ENCODE data around the gene CCDC192.
"Not testable (repeated sequence)": the region's sequence is repeated elsewhere in the genome, so short reads cannot be mapped to it uniquely, and the experiment has no call there.

The CCDC192 gene

GRCh38 chr5:127770272-127770671 is 67.1 kb downstream of the CCDC192 start:
- no peaks in the 10 kb centered on the region for H3K4me1 Mint-ChIP-seq
- H3K27me3 Mint-ChIP-seq, result peaks cover 8% of the 10 kb centered on the region
- no peak overlapping the region for H3K27ac Mint-ChIP-seq
- H3K4me3 Mint-ChIP-seq, result no peak overlapping the region
- no peaks in the 10 kb centered on the region for H3K36me3 Mint-ChIP-seq
- no peaks in the 10 kb centered on the region for H3K9me3 Mint-ChIP-seq
- ATAC-seq, result no peak

- H3K27ac Mint-ChIP-seq, result no peak overlapping the region
- no peak overlapping the region for H3K4me3 Mint-ChIP-seq
- H3K9me3 Mint-ChIP-seq, result peaks cover 7% of the 10 kb centered on the region
- no peak for ATAC-seq
- no peaks in the 10 kb centered on the region for H3K36me3 Mint-ChIP-seq
- peaks cover 8% of the 10 kb centered on the region for H3K27me3 Mint-ChIP-seq
- no peaks in the 10 kb centered on the region for H3K4me1 Mint-ChIP-seq
Observed at GRCh38 chr5:127772531-127772930, 69.3 kb downstream of the CCDC192 start.

- no peak overlapping the region for H3K4me3 Mint-ChIP-seq
- no peak for ATAC-seq
- no peaks in the 10 kb centered on the region for H3K4me1 Mint-ChIP-seq
- H3K9me3 Mint-ChIP-seq, result peaks cover 16% of the 10 kb centered on the region
- H3K27me3 Mint-ChIP-seq, result peaks cover 8% of the 10 kb centered on the region
- no peaks in the 10 kb centered on the region for H3K36me3 Mint-ChIP-seq
- H3K27ac Mint-ChIP-seq, result no peak overlapping the region
Observed at GRCh38 chr5:127774221-127774620, 71.0 kb downstream of the CCDC192 start.

GRCh38 chr5:127776477-127776876 is 73.3 kb downstream of the CCDC192 start:
- ATAC-seq, result no peak
- no peaks in the 10 kb centered on the region for H3K4me1 Mint-ChIP-seq
- H3K36me3 Mint-ChIP-seq, result no peaks in the 10 kb centered on the region
- H3K9me3 Mint-ChIP-seq, result peaks cover 19% of the 10 kb centered on the region
- H3K27ac Mint-ChIP-seq, result no peak overlapping the region
- no peak overlapping the region for H3K4me3 Mint-ChIP-seq
- H3K27me3 Mint-ChIP-seq, result no peaks in the 10 kb centered on the region

GRCh38 chr5:127777957-127778356 is 74.8 kb downstream of the CCDC192 start:
- Mint-ChIP-seq H3K9me3 (peaks cover 22% of the 10 kb centered on the region), H3K27me3 (no peaks in the 10 kb centered on the region), H3K4me3 (no peak overlapping the region), H3K27ac (no peak overlapping the region), H3K36me3 (no peaks in the 10 kb centered on the region), H3K4me1 (no peaks in the 10 kb centered on the region)
- ATAC-seq, result no peak

- not testable (repeated sequence) for H3K36me3 Mint-ChIP-seq, H3K4me3 Mint-ChIP-seq, H3K27ac Mint-ChIP-seq, ATAC-seq, H3K27me3 Mint-ChIP-seq, H3K4me1 Mint-ChIP-seq
- H3K9me3 Mint-ChIP-seq, result peaks cover 15% of the 10 kb centered on the region
Observed at GRCh38 chr5:127782450-127782849, 79.3 kb downstream of the CCDC192 start.

- Mint-ChIP-seq H3K36me3 (no peaks in the 10 kb centered on the region), H3K27me3 (no peaks in the 10 kb centered on the region), H3K27ac (no peak overlapping the region), H3K9me3 (peaks cover 6% of the 10 kb centered on the region), H3K4me1 (no peaks in the 10 kb centered on the region), H3K4me3 (no peak overlapping the region)
- no peak for ATAC-seq
Observed at GRCh38 chr5:127785098-127785927, 82.1 kb downstream of the CCDC192 start.

GRCh38 chr5:127791439-127791838 is 88.2 kb downstream of the CCDC192 start:
- Mint-ChIP-seq H3K4me1 (no peaks in the 10 kb centered on the region), H3K9me3 (peaks cover 10% of the 10 kb centered on the region), H3K4me3 (no peak overlapping the region), H3K27ac (no peak overlapping the region), H3K36me3 (peaks cover 5% of the 10 kb centered on the region), H3K27me3 (no peaks in the 10 kb centered on the region)
- no peak for ATAC-seq

- H3K27me3 Mint-ChIP-seq, H3K36me3 Mint-ChIP-seq, H3K27ac Mint-ChIP-seq, ATAC-seq, H3K4me1 Mint-ChIP-seq, H3K4me3 Mint-ChIP-seq: not testable (repeated sequence)
- peaks cover 10% of the 10 kb centered on the region for H3K9me3 Mint-ChIP-seq
Observed at GRCh38 chr5:127791908-127792307, 88.7 kb downstream of the CCDC192 start.

- H3K27me3 Mint-ChIP-seq, result no peaks in the 10 kb centered on the region
- no peak overlapping the region for H3K4me3 Mint-ChIP-seq
- no peaks in the 10 kb centered on the region for H3K4me1 Mint-ChIP-seq
- peaks cover 10% of the 10 kb centered on the region for H3K9me3 Mint-ChIP-seq
- no peak overlapping the region for H3K27ac Mint-ChIP-seq
- H3K36me3 Mint-ChIP-seq, result peaks cover 5% of the 10 kb centered on the region
- ATAC-seq, result no peak
Observed at GRCh38 chr5:127793052-127793451, 89.9 kb downstream of the CCDC192 start.

GRCh38 chr5:127793879-127794278 is 90.7 kb downstream of the CCDC192 start:
- ATAC-seq, result no peak
- H3K4me3 Mint-ChIP-seq, result no peak overlapping the region
- no peaks in the 10 kb centered on the region for H3K27me3 Mint-ChIP-seq
- H3K9me3 Mint-ChIP-seq, result peaks cover 10% of the 10 kb centered on the region
- H3K4me1 Mint-ChIP-seq, result no peaks in the 10 kb centered on the region
- no peak overlapping the region for H3K27ac Mint-ChIP-seq
- H3K36me3 Mint-ChIP-seq, result peaks cover 5% of the 10 kb centered on the region

GRCh38 chr5:127796211-127796610 is 93.0 kb downstream of the CCDC192 start:
- H3K36me3 Mint-ChIP-seq, result peaks cover 5% of the 10 kb centered on the region
- peaks cover 7% of the 10 kb centered on the region for H3K9me3 Mint-ChIP-seq
- ATAC-seq, result no peak
- no peaks in the 10 kb centered on the region for H3K27me3 Mint-ChIP-seq
- H3K4me3 Mint-ChIP-seq, result no peak overlapping the region
- H3K27ac Mint-ChIP-seq, result no peak overlapping the region
- no peaks in the 10 kb centered on the region for H3K4me1 Mint-ChIP-seq

- no peaks in the 10 kb centered on the region for H3K9me3 Mint-ChIP-seq
- no peak overlapping the region for H3K4me3 Mint-ChIP-seq
- H3K4me1 Mint-ChIP-seq, result no peaks in the 10 kb centered on the region
- no peak overlapping the region for H3K27ac Mint-ChIP-seq
- no peaks in the 10 kb centered on the region for H3K27me3 Mint-ChIP-seq
- no peaks in the 10 kb centered on the region for H3K36me3 Mint-ChIP-seq
- no peak for ATAC-seq
Observed at GRCh38 chr5:127799293-127799905, 96.2 kb downstream of the CCDC192 start.

- Mint-ChIP-seq H3K27ac (no peak overlapping the region), H3K9me3 (no peaks in the 10 kb centered on the region), H3K4me3 (no peak overlapping the region), H3K36me3 (no peaks in the 10 kb centered on the region), H3K4me1 (no peaks in the 10 kb centered on the region), H3K27me3 (no peaks in the 10 kb centered on the region)
- ATAC-seq, result no peak
Observed at GRCh38 chr5:127801751-127802476, 98.7 kb downstream of the CCDC192 start.

GRCh38 chr5:127802477-127802865 is 99.3 kb downstream of the CCDC192 start:
- no peaks in the 10 kb centered on the region for H3K4me1 Mint-ChIP-seq
- no peaks in the 10 kb centered on the region for H3K9me3 Mint-ChIP-seq
- H3K4me3 Mint-ChIP-seq, result no peak overlapping the region
- H3K27ac Mint-ChIP-seq, result no peak overlapping the region
- no peaks in the 10 kb centered on the region for H3K36me3 Mint-ChIP-seq
- H3K27me3 Mint-ChIP-seq, result no peaks in the 10 kb centered on the region
- ATAC-seq, result no peak

All from stimulated activated memory B cell treated with anti-CD40 and anti-IgM and Interleukin-4, amounts not matched to agents 10 μg/mL and 1 μg/mL and 100 μg/mL, for 72 hours (primary cell).